Smooth muscle cell (in vitro differentiated cells): Measurements from ENCODE around the gene EFHB. TPM values are rescaled to one million over a fixed set of nuclear protein-coding genes. Genes with fewer than 3 reads are reported as not detected.
A peak's percentile ranks its signal among the peaks of the same experiment; 100 is the strongest.

Experiments
- DNase-seq: peaks from one replicate; lab custom pipeline; 2025; ENCODE audit not compliant: unreplicated experiment; lab: John Stamatoyannopoulos, UW
- H2AFZ ChIP-seq: fragments of 200-600 bp; sonication (generic); 2 replicates; pipeline ENCODE4 v1.6.0; 2016; ENCODE audit warnings: antibody characterized with exemption, low read depth, mild to moderate bottlenecking
- H3F3A ChIP-seq: fragments of 200-600 bp; sonication (generic); 2 replicates; pipeline ENCODE4 v1.6.0; 2017; ENCODE audit warnings: antibody characterized with exemption, low read depth
- H3K27ac ChIP-seq: fragments of 200-600 bp; sonication (generic); 2 replicates; pipeline ENCODE4 v1.5.1; 2016; ENCODE audit warnings: low read depth, mild to moderate bottlenecking
- H3K27me3 ChIP-seq: fragments of 200-600 bp; sonication (generic); 2 replicates; pipeline ENCODE4 v1.6.1; 2016; ENCODE audit warnings: low read depth, mild to moderate bottlenecking
- H3K36me3 ChIP-seq: fragments of 200-600 bp; sonication (generic); 2 replicates; pipeline ENCODE4 v1.5.1; 2016; ENCODE audit warnings: low read depth
- H3K4me1 ChIP-seq: fragments of 200-600 bp; sonication (generic); 2 replicates; pipeline ENCODE4 v1.5.1; 2016; ENCODE audit warnings: low read depth
- H3K4me2 ChIP-seq: fragments of 200-600 bp; sonication (generic); 2 replicates; pipeline ENCODE4 v1.6.0; 2016; ENCODE audit warnings: mild to moderate bottlenecking
- H3K4me3 ChIP-seq: fragments of 200-600 bp; sonication (generic); 2 replicates; pipeline ENCODE4 v1.5.1; 2016; ENCODE audit warnings: mild to moderate bottlenecking
- H3K79me2 ChIP-seq: fragments of 200-600 bp; sonication (generic); 2 replicates; pipeline ENCODE4 v1.6.0; 2016; ENCODE audit warnings: low read depth, mild to moderate bottlenecking
- H3K9ac ChIP-seq: fragments of 200-600 bp; sonication (generic); 2 replicates; pipeline ENCODE4 v1.6.0; 2016; ENCODE audit warnings: low read depth
- H3K9me3 ChIP-seq: fragments of 200-600 bp; sonication (generic); replicated peaks from 2 replicates; pipeline ENCODE4 v1.5.1; 2016; ENCODE audit warnings: low read depth
- H4K20me1 ChIP-seq: fragments of 200-600 bp; sonication (generic); 2 replicates; pipeline ENCODE4 v1.6.0; 2016; ENCODE audit warnings: low read depth
- WGBS: methylation state at CpG from one replicate; pipeline ENCODE4 v1.1.7; 2016; ENCODE audit warnings: low lambda C conversion rate; 5-methylcytosine and 5-hydroxymethylcytosine counted together
- polyA plus RNA-seq: library from polyadenylated mRNA; unstranded; fragments of >200 nt; fragmentation: Nextera tagmentation; extraction: Ambion mirVana; gene quantifications from 2 replicates; pipeline ENCODE4 v1.2.1, GENCODE V29; 2016
- total RNA-seq: library from RNA; depleted of rRNA; stranded (reverse); fragments of >200 nt; gene quantifications from 2 replicates; pipeline ENCODE4 v1.2.3, GENCODE V29; 2014
- TF ChIP-seq, protein P1 (sequence below): fragments of 200-600 bp; sonication (generic); IDR thresholded peaks from 2 replicates; pipeline ENCODE4 v1.5.1; 2017; ENCODE audit warnings: borderline replicate concordance, mild to moderate bottlenecking, antibody characterized with exemption; ENCODE audit not compliant: insufficient read depth, poor library complexity, severe bottlenecking

The EFHB gene
- total and polyA plus RNA-seq, 2 experiments from 2014 or later: 0.18 to 1.3 TPM

DNA sequence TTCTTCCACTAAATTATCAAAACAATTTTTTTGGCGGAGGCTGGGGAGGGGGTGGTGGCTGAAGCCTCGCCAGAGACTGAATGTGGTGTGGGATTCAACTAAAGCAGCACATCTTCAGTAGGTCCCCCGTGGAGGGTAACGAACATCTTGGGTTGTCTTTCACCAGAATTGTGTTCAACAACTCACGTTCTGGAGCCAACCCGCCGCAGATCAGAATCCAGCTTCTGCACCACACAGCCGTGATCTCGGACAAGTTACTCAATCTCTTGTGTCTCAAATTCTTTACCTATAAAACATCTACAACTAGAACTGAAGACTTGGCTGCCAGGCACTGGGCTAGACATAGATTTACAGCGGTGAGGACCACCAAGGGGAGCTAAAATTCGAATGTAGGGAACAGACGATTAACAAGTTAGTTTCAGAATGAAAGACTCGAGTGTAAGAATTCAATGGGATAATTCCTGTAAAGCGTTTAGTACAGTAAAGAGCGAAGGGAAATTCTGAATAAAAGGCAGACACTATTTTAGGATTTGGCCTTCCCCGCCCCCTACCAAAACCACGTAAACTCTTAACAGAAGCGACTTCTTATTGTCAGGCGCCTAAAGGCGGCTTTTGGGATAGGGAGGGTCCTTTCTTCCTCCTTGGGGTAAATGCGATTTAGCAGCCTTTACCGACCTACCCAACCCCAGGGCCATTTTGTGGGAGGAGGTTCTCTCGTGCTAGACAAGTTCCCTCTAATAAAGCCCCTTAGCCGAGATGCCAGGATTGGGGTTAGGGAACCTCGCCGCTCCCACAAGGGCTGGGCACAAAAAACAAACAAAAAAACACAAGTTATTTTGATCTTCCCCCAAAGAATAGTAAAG is 12.2 kb upstream of the EFHB start:
- peaks cover 35% of the 10 kb centered on the region for H4K20me1 ChIP-seq
- H3K9me3 ChIP-seq: no peaks in the 10 kb centered on the region
- H3K4me3 ChIP-seq: peak overlapping the region; percentile 82
- H3K79me2 ChIP-seq: peaks cover 36% of the 10 kb centered on the region
- H3K36me3 ChIP-seq: peaks cover 5% of the 10 kb centered on the region
- TF ChIP-seq, protein P1, sequence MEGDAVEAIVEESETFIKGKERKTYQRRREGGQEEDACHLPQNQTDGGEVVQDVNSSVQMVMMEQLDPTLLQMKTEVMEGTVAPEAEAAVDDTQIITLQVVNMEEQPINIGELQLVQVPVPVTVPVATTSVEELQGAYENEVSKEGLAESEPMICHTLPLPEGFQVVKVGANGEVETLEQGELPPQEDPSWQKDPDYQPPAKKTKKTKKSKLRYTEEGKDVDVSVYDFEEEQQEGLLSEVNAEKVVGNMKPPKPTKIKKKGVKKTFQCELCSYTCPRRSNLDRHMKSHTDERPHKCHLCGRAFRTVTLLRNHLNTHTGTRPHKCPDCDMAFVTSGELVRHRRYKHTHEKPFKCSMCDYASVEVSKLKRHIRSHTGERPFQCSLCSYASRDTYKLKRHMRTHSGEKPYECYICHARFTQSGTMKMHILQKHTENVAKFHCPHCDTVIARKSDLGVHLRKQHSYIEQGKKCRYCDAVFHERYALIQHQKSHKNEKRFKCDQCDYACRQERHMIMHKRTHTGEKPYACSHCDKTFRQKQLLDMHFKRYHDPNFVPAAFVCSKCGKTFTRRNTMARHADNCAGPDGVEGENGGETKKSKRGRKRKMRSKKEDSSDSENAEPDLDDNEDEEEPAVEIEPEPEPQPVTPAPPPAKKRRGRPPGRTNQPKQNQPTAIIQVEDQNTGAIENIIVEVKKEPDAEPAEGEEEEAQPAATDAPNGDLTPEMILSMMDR: no peak
- H2AFZ ChIP-seq: peak overlapping the region; percentile 92
- peaks cover 6% of the 10 kb centered on the region for H3F3A ChIP-seq
- no peak for DNase-seq
- peak overlapping the region; percentile 93 for H3K9ac ChIP-seq
- H3K4me1 ChIP-seq: peaks cover 15% of the 10 kb centered on the region
- WGBS: 43% methylated on average over 26 of the region's 26 CpGs
- H3K27ac ChIP-seq: peak overlapping the region; percentile 95
- H3K4me2 ChIP-seq: peak overlapping the region; percentile 80
- H3K27me3 ChIP-seq: no peaks in the 10 kb centered on the region

DNA sequence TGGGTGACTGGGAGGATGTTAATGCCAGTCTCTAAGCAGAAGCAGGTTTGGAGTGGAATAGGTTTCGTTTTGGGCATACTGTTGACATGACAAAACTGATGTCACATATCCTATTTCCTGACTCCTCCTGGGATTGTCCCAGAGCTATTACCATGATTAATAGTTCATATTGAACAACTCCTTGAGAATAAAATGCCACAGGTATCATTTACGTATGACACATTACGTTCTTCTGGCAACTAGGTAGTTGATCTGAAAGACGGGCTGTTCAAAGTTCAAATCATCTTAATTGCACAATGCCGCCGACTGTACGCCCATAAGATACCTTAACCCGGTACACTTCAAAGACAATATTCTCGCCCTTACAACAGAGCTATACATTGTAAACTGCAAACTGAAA is 11.5 kb upstream of the EFHB start:
- H3K79me2 ChIP-seq: peaks cover 29% of the 10 kb centered on the region
- peak overlapping the region; percentile 82 for H3K4me3 ChIP-seq
- H3K9ac ChIP-seq: no peak overlapping the region
- H3F3A ChIP-seq: peaks cover 6% of the 10 kb centered on the region
- H4K20me1 ChIP-seq: peaks cover 28% of the 10 kb centered on the region
- TF ChIP-seq, protein P1: no peak
- H3K27ac ChIP-seq: no peak overlapping the region
- peaks cover 15% of the 10 kb centered on the region for H3K4me1 ChIP-seq
- H3K27me3 ChIP-seq: no peaks in the 10 kb centered on the region
- WGBS: 95% methylated on average over 9 of the region's 9 CpGs
- no peaks in the 10 kb centered on the region for H3K36me3 ChIP-seq
- no peak for DNase-seq
- peak overlapping the region; percentile 80 for H3K4me2 ChIP-seq
- no peaks in the 10 kb centered on the region for H3K9me3 ChIP-seq
- H2AFZ ChIP-seq: no peak overlapping the region

DNA sequence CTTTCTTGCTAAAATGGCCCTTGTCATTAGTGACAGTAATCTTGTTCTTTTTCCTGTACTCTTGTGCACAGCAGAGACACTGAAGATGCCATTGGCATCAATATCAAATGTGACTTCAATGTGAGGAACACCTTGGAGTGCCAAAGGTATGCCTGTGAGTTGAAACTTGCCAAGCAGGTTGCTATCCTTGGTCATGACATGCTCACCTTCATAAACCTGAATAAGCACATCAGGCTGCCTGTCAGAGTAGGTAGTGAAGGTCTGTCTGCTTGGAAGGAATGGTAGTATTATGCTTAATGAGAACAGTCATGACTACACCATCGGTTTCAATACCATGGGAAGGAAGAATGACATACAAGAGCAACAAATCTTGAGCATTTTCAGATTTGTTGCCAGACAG is 6.6 kb upstream of the EFHB start:
- TF ChIP-seq, protein P1: no peak
- Histone ChIP-seq H3K4me2 (no peak overlapping the region), H4K20me1 (no peaks in the 10 kb centered on the region), H3F3A (no peaks in the 10 kb centered on the region), H3K9me3 (no peaks in the 10 kb centered on the region), H3K4me1 (no peaks in the 10 kb centered on the region), H3K9ac (no peak overlapping the region), H2AFZ (no peak overlapping the region), H3K4me3 (no peak overlapping the region), H3K36me3 (no peaks in the 10 kb centered on the region), H3K79me2 (no peaks in the 10 kb centered on the region), H3K27ac (no peak overlapping the region), H3K27me3 (no peaks in the 10 kb centered on the region)
- no peak for DNase-seq
- 62% methylated on average over 1 of the region's 1 CpG for WGBS

DNA sequence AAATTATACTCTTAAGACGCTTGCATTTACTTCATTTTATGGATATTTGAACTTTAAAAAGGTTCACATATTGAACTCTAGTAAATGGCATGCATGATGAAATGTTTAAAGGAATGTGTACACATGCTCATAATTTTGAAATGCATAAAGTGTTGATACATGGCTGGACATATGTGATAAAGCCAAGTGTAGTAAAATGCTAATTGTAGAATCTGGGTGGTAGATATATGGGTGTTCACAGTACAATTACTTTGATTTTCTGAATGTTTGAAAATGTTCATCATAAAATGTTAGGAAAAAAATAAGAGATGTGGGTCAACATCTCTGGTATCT is 4.2 kb upstream of the EFHB start:
- Histone ChIP-seq H3K27ac (peak overlapping the region; percentile 62), H3K9me3 (no peaks in the 10 kb centered on the region), H3F3A (no peaks in the 10 kb centered on the region), H3K4me1 (no peaks in the 10 kb centered on the region), H3K4me3 (no peak overlapping the region), H3K27me3 (no peaks in the 10 kb centered on the region), H3K79me2 (no peaks in the 10 kb centered on the region), H3K9ac (no peak overlapping the region), H3K36me3 (no peaks in the 10 kb centered on the region), H3K4me2 (no peak overlapping the region), H4K20me1 (no peaks in the 10 kb centered on the region), H2AFZ (no peak overlapping the region)
- 97% methylated on average over 1 of the region's 1 CpG for WGBS
- TF ChIP-seq, protein P1: no peak
- DNase-seq: no peak
